ENCODE results near the gene DHRS3. TPM values are rescaled to one million over a fixed set of nuclear protein-coding genes. Genes with fewer than 3 reads are reported as not detected.

DHRS3 gene
- total RNA-seq, 1 experiment from 2014 or later: 59.4 TPM

DNA sequence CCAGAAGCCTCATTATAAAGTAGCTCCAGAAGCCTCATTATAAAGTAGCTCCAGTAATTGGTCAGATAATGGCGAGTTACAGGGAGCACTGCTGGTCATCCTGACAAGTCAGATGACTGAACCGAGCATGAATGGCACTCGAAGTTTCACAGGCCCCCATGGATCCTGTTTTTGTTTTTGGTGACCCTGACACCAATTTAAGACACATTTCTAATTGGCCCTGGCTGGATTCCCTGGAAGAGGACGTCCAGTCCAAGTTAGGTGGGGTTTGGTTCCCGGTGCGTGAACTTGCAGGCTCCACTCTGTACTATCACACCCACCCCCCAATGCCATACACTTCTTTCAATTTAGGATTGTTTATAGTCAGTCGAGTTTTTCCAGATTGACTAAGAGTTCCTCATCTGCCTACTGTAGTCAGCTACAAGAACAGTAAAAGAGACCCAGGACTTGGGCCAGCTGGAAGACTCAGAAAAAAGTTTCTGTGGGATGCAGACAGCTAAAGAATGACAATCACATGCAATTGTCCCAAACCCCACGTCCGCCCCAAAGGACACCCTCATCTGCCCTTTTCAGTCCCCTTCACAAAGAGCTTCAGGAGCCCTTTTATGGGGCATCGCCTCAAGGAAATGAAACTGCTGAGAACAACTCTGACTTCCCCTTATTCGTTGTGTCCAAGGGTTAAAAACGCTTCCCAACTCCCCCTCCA, 2.7 kb downstream of the DHRS3 start:
- TF ChIP-seq, protein P1, sequence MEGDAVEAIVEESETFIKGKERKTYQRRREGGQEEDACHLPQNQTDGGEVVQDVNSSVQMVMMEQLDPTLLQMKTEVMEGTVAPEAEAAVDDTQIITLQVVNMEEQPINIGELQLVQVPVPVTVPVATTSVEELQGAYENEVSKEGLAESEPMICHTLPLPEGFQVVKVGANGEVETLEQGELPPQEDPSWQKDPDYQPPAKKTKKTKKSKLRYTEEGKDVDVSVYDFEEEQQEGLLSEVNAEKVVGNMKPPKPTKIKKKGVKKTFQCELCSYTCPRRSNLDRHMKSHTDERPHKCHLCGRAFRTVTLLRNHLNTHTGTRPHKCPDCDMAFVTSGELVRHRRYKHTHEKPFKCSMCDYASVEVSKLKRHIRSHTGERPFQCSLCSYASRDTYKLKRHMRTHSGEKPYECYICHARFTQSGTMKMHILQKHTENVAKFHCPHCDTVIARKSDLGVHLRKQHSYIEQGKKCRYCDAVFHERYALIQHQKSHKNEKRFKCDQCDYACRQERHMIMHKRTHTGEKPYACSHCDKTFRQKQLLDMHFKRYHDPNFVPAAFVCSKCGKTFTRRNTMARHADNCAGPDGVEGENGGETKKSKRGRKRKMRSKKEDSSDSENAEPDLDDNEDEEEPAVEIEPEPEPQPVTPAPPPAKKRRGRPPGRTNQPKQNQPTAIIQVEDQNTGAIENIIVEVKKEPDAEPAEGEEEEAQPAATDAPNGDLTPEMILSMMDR (IDR thresholded peaks at IDR 0.05; ENCODE audit: insufficient read depth in 1 of 2, low read depth in 1 of 2, low read length in 1 of 2, severe bottlenecking in 1 of 2, unreplicated experiment in 1 of 2): no peak
- Mint-ChIP-seq H3K4me1 (ENCODE audit: low read depth, unreplicated experiment) (peaks cover 9% of the 10 kb centered on the region), H3K9me3 (ENCODE audit: unreplicated experiment) (no peaks in the 10 kb centered on the region), H3K36me3 (ENCODE audit: insufficient read depth, unreplicated experiment) (peaks cover 72% of the 10 kb centered on the region), H3K27ac (ENCODE audit: unreplicated experiment) (peak overlapping the region; percentile 96), H3K27me3 (ENCODE audit: insufficient read depth, unreplicated experiment) (no peaks in the 10 kb centered on the region), H3K4me3 (ENCODE audit: unreplicated experiment) (peak overlapping the region; percentile 93)
- Histone ChIP-seq H3K27me3 (replicated peaks; ENCODE audit: control insufficient read depth, insufficient read depth, low read length) (no peaks in the 10 kb centered on the region), H3K4me1 (peaks cover 20% of the 10 kb centered on the region), H3K36me3 (ENCODE audit: control insufficient read depth, insufficient read depth, low read length) (peaks cover 6% of the 10 kb centered on the region), H3K4me3 (ENCODE audit: low read depth, low read length) (peak overlapping the region; percentile 89), H3K9me3 (no peaks in the 10 kb centered on the region)
- ChIA-PET POLR2A (interaction anchor here (1.0 to 1.3 kb wide), 2 partner anchors 11 to 17 kb away, joined by 4 to 7 read pairs; no protein-coding TSS in a partner anchor), CTCF (interaction anchor here (1.1 to 1.2 kb wide), 2 partner anchors 234 to 301 kb away, joined by 3 to 4 read pairs; no protein-coding TSS in a partner anchor)
- no peak for DNase-seq
- intact Hi-C loops (cut with micrococcal nuclease; ENCODE audit: unreplicated experiment): loop anchor here (5.0 kb wide), 3 partner anchors 88 to 153 kb away; no protein-coding TSS in a partner anchor
- BruUV-seq (replicated peaks): no TSS peak

DNA sequence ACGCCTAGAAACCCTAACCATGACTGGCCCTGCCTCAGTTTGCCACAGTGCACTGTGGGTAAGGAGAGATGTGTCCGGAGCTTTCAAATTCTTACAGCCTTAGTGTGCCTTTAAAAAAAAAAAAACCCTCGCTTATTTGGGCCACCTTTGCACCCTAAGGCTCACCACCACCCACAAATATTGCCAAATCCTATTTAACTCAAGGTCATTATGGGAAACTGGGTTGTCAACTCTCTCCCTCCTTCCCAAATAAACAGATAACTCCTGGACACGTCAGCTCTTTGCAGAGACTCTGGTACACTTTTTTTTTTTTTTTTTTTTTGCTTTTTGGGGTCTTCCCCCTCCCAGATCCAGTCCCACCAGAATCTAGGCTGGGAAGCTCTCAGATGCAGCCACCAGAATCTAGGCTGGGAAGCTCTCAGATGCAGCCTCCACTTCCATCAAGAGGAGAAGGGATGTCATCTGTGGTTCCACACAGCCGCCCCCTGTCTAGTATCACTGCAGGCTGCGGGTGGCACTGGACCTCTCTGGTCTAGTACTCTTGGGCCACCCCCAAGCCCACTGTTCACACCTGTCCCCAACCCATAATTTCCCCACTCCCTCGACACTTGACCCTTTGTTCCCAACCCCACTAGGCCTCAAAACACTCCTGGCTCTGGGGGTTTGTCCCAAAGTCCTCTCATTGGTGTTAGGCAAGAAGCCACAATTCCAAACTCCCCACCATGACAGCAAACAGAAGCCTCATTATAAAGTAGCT, 3.4 kb downstream of the DHRS3 start:
- peaks cover 77% of the 10 kb centered on the region for H3K36me3 Mint-ChIP-seq (ENCODE audit: insufficient read depth, unreplicated experiment)
- intact Hi-C loops (cut with micrococcal nuclease; ENCODE audit: unreplicated experiment): loop anchor here (5.0 kb wide), 3 partner anchors 87 to 152 kb away; no protein-coding TSS in a partner anchor
- Histone ChIP-seq H3K4me1 (peaks cover 18% of the 10 kb centered on the region), H3K36me3 (ENCODE audit: control insufficient read depth, insufficient read depth, low read length) (peaks cover 6% of the 10 kb centered on the region), H3K4me3 (ENCODE audit: low read depth, low read length) (peak overlapping the region; percentile 89), H3K9me3 (no peaks in the 10 kb centered on the region), H3K27me3 (replicated peaks; ENCODE audit: control insufficient read depth, insufficient read depth, low read length) (no peaks in the 10 kb centered on the region)
- peak overlapping the region; percentile 96 for H3K27ac Mint-ChIP-seq (ENCODE audit: unreplicated experiment)
- peaks cover 14% of the 10 kb centered on the region for H3K4me1 Mint-ChIP-seq (ENCODE audit: low read depth, unreplicated experiment)
- DNase-seq: no peak
- CTCF ChIA-PET: interaction anchor here (0.6 to 1.1 kb wide), 2 partner anchors 206 to 234 kb away, joined by 3 to 4 read pairs; no protein-coding TSS in a partner anchor
- POLR2A ChIA-PET: interaction anchor here (0.6 to 1.0 kb wide), 2 partner anchors 16 to 314 kb away, joined by 7 to 10 read pairs; no protein-coding TSS in a partner anchor
- BruUV-seq (replicated peaks): no TSS peak
- H3K9me3 Mint-ChIP-seq (ENCODE audit: unreplicated experiment): no peaks in the 10 kb centered on the region
- H3K4me3 Mint-ChIP-seq (ENCODE audit: unreplicated experiment): peak overlapping the region; percentile 93
- TF ChIP-seq, protein P1 (IDR thresholded peaks at IDR 0.05; ENCODE audit: insufficient read depth in 1 of 2, low read depth in 1 of 2, low read length in 1 of 2, severe bottlenecking in 1 of 2, unreplicated experiment in 1 of 2): no peak
- no peaks in the 10 kb centered on the region for H3K27me3 Mint-ChIP-seq (ENCODE audit: insufficient read depth, unreplicated experiment)

DNA sequence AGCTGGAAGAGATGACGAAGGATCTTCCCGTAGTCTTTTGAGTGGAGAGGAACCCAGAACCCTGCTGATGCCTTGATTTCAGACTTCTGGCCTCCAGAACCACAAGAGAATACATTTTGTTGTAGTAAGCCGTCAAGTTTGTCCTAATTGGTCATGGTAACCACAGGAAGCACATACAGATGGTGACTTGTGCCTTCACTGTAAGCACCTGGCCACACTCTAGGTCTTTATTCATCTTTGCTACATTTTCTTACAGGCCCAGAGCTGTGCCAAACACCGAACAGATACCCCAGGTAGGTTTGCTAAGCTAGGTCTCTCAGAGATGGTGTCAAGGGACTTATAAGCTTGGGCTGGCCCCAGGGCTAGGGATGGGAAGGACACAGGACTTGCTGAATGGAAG, 4.8 kb downstream of the DHRS3 start:
- peaks cover 79% of the 10 kb centered on the region for H3K36me3 Mint-ChIP-seq (ENCODE audit: insufficient read depth, unreplicated experiment)
- H3K9me3 ChIP-seq: no peaks in the 10 kb centered on the region
- no peak overlapping the region for H3K4me3 ChIP-seq (ENCODE audit: low read depth, low read length)
- ChIA-PET CTCF (no interaction called here), POLR2A (no interaction called here)
- peaks cover 6% of the 10 kb centered on the region for H3K36me3 ChIP-seq (ENCODE audit: control insufficient read depth, insufficient read depth, low read length)
- no peaks in the 10 kb centered on the region for H3K9me3 Mint-ChIP-seq (ENCODE audit: unreplicated experiment)
- TF ChIP-seq, protein P1 (IDR thresholded peaks at IDR 0.05; ENCODE audit: insufficient read depth in 1 of 2, low read depth in 1 of 2, low read length in 1 of 2, severe bottlenecking in 1 of 2, unreplicated experiment in 1 of 2): no peak
- H3K4me1 Mint-ChIP-seq (ENCODE audit: low read depth, unreplicated experiment): peaks cover 23% of the 10 kb centered on the region
- H3K4me3 Mint-ChIP-seq (ENCODE audit: unreplicated experiment): no peak overlapping the region
- intact Hi-C loops (cut with micrococcal nuclease; ENCODE audit: unreplicated experiment): no loop called here
- H3K27me3 ChIP-seq (replicated peaks; ENCODE audit: control insufficient read depth, insufficient read depth, low read length): no peaks in the 10 kb centered on the region
- peaks cover 24% of the 10 kb centered on the region for H3K4me1 ChIP-seq
- DNase-seq: no peak
- no peaks in the 10 kb centered on the region for H3K27me3 Mint-ChIP-seq (ENCODE audit: insufficient read depth, unreplicated experiment)
- BruUV-seq (replicated peaks): no TSS peak
- no peak overlapping the region for H3K27ac Mint-ChIP-seq (ENCODE audit: unreplicated experiment)

Measured in Caco-2 (cell line).